Fibroblast of lung (primary cell): ENCODE results near the gene GAB2. TPM values are rescaled to one million over a fixed set of nuclear protein-coding genes. Genes with fewer than 3 reads are reported as not detected.
A peak's percentile ranks its signal among the peaks of the same experiment; 100 is the strongest.

Experiments used
- DNase-seq, 2 donors: peaks; one replicate each; pipeline versions ENCODE4 v3.0.0 to v3.0.0-alpha.2; 2010; ENCODE audit warnings: low read depth in 2 of 2
- H2AFZ ChIP-seq: 2 replicates; pipeline ENCODE4 v1.5.1; 2012; ENCODE audit warnings: low read length, control low read depth, inconsistent platforms
- H3K27ac ChIP-seq: 2 replicates; pipeline ENCODE4 v1.5.1; 2011; ENCODE audit warnings: low read length, control low read depth; ENCODE audit not compliant: insufficient read depth
- H3K27me3 ChIP-seq: 2 replicates; pipeline ENCODE4 v1.5.1; 2011; ENCODE audit warnings: mild to moderate bottlenecking, low read length; ENCODE audit not compliant: control insufficient read depth, insufficient read depth
- H3K36me3 ChIP-seq: 2 replicates; pipeline ENCODE4 v1.5.1; 2011; ENCODE audit warnings: low read length; ENCODE audit not compliant: control insufficient read depth, insufficient read depth
- H3K4me1 ChIP-seq: 2 replicates; pipeline ENCODE4 v1.5.1; 2011; ENCODE audit warnings: low read length; ENCODE audit not compliant: control insufficient read depth, insufficient read depth; ENCODE audit errors: extremely low read depth
- H3K4me2 ChIP-seq: 2 replicates; pipeline ENCODE4 v1.5.1; 2011; ENCODE audit warnings: low read length, control low read depth; ENCODE audit not compliant: insufficient read depth; ENCODE audit errors: extremely low read depth
- H3K4me3 ChIP-seq, 4 experiments: fragments of 200-600 bp in 1 of 4; sonication (generic) in 1 of 4; replicated peaks in 1 of 4; 2 replicates each; pipeline ENCODE4 v1.5.1; 2011 to 2016; ENCODE audit warnings: low read length in 4 of 4, low read depth in 3 of 4, mild to moderate bottlenecking in 3 of 4, control low read depth in 2 of 4, inconsistent platforms in 1 of 4, mixed read lengths in 1 of 4; ENCODE audit not compliant: insufficient read depth in 1 of 4; ENCODE audit errors: control extremely low read depth in 1 of 4
- H3K79me2 ChIP-seq: 2 replicates; pipeline ENCODE4 v1.5.1; 2012; ENCODE audit warnings: mild to moderate bottlenecking, low read length, inconsistent platforms; ENCODE audit not compliant: control insufficient read depth, insufficient read depth
- H3K9ac ChIP-seq: 2 replicates; pipeline ENCODE4 v1.5.1; 2011; ENCODE audit warnings: mild to moderate bottlenecking, low read length, control low read depth; ENCODE audit not compliant: insufficient read depth
- H3K9me3 ChIP-seq: 2 replicates; pipeline ENCODE4 v1.5.1; 2012; ENCODE audit warnings: low read depth, low read length; ENCODE audit not compliant: control insufficient read depth, insufficient read depth
- H4K20me1 ChIP-seq: 2 replicates; pipeline ENCODE4 v1.5.1; 2011; ENCODE audit warnings: low read length; ENCODE audit not compliant: control insufficient read depth, insufficient read depth; ENCODE audit errors: extremely low read depth
- EZH2 ChIP-seq: IDR thresholded peaks from 2 replicates; pipeline ENCODE4 v1.5.1; 2012; ENCODE audit warnings: low read length, control low read depth, mild to moderate bottlenecking; ENCODE audit errors: missing control alignments
- polyA plus RNA-seq, 2 donors: library from polyadenylated mRNA; depleted of rRNA in 1 of 2; stranded (reverse) in 1 of 2; unstranded in 1 of 2; fragments of >200 nt; gene quantifications; 2 replicates each; pipeline ENCODE4 v1.2.1, GENCODE V29; 2011 to 2012; ENCODE audit warnings: missing spikeins in 1 of 2
- total RNA-seq: library from RNA; depleted of rRNA; stranded (reverse); fragments of >200 nt; gene quantifications from 2 replicates; pipeline ENCODE4 v1.2.1, GENCODE V29; 2014
- TF ChIP-seq, protein P1 (sequence below), 2 donors: IDR thresholded peaks in 1 of 2; conservative IDR thresholded peaks in 1 of 2; 1 replicate in 1 of 2; 2 replicates in 1 of 2; pipeline ENCODE4 v1.5.1; 2011 to 2012; ENCODE audit warnings: low read length in 2 of 2, control low read depth in 1 of 2, inconsistent platforms in 1 of 2, low read depth in 1 of 2, mild to moderate bottlenecking in 1 of 2

Gene GAB2
- total and polyA plus RNA-seq, 2 donors (not counting 1 experiment from before 2014, with no cell fraction given) = 7.1 to 14.0 TPM

DNA sequence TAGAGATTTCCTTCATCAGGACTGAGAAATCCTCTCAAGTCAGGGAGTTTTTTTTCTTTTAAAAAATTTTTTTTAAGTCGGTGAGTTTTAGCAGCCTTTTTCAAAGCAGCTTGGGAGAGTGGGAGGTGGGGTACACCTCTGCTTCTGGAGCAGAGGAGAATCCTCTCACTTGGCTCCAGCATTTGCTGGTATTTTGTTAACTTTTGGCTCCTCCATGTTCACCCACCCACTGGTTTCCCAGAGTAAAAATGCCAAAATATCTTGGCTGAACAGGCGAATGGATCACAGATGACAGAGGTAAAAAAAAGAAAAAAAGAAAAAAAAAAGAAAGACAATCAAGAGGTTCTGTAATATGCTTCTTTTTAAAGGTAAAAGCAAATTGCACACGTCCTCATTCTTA lies 68.0 kb downstream of the GAB2 start:
- peaks cover 19% of the 10 kb centered on the region for H3K4me1 ChIP-seq
- H3K36me3 ChIP-seq = no peaks in the 10 kb centered on the region
- DNase-seq = peak; percentile 10 to 42
- peak overlapping the region; percentile 96 for H3K4me2 ChIP-seq
- no peaks in the 10 kb centered on the region for H3K27me3 ChIP-seq
- H3K4me3 ChIP-seq = peak overlapping the region; percentile 4 to 38 (median 28)
- TF ChIP-seq, protein P1, sequence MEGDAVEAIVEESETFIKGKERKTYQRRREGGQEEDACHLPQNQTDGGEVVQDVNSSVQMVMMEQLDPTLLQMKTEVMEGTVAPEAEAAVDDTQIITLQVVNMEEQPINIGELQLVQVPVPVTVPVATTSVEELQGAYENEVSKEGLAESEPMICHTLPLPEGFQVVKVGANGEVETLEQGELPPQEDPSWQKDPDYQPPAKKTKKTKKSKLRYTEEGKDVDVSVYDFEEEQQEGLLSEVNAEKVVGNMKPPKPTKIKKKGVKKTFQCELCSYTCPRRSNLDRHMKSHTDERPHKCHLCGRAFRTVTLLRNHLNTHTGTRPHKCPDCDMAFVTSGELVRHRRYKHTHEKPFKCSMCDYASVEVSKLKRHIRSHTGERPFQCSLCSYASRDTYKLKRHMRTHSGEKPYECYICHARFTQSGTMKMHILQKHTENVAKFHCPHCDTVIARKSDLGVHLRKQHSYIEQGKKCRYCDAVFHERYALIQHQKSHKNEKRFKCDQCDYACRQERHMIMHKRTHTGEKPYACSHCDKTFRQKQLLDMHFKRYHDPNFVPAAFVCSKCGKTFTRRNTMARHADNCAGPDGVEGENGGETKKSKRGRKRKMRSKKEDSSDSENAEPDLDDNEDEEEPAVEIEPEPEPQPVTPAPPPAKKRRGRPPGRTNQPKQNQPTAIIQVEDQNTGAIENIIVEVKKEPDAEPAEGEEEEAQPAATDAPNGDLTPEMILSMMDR (conservative IDR thresholded peaks at IDR 0.05 in 1 of 2, IDR thresholded peaks at IDR 0.05 in 1 of 2; ENCODE audit: low read depth in 1 of 2, low read length in 2 of 2) = no peak
- TF ChIP-seq EZH2 = no peak
- H3K79me2 ChIP-seq = peaks cover 5% of the 10 kb centered on the region
- H3K9me3 ChIP-seq = no peaks in the 10 kb centered on the region
- peak overlapping the region; percentile 5 for H2AFZ ChIP-seq
- H3K9ac ChIP-seq = peak overlapping the region; percentile 57
- H4K20me1 ChIP-seq = no peaks in the 10 kb centered on the region
- peak overlapping the region; percentile 67 for H3K27ac ChIP-seq

DNA sequence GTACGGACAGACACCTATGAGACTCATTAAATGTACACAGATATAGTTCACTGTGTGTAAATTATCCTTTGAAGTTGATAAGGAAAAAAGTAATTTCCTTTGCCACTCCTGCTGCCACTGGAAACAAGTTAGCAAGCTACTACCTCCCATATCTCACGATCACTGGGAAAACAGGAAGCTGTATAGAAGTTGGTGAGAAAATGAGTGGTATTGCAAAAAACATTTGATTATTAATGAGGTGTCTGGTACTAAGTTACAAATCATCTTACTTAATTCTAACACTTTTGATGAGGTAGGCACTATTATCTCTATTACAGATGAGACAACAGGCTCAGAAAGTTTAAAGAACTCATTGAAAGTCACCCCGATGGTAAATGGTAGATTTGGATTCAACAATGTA lies 68.5 kb downstream of the GAB2 start:
- no peak for TF ChIP-seq EZH2
- TF ChIP-seq, protein P1 (conservative IDR thresholded peaks at IDR 0.05 in 1 of 2, IDR thresholded peaks at IDR 0.05 in 1 of 2; ENCODE audit: low read depth in 1 of 2, low read length in 2 of 2) = no peak
- no peaks in the 10 kb centered on the region for H3K27me3 ChIP-seq
- H3K36me3 ChIP-seq = no peaks in the 10 kb centered on the region
- no peak overlapping the region for H3K4me3 ChIP-seq
- no peak overlapping the region for H3K9ac ChIP-seq
- H3K4me2 ChIP-seq = peak overlapping the region; percentile 96
- no peaks in the 10 kb centered on the region for H3K9me3 ChIP-seq
- no peak overlapping the region for H2AFZ ChIP-seq
- H3K4me1 ChIP-seq = peaks cover 19% of the 10 kb centered on the region
- peaks cover 5% of the 10 kb centered on the region for H3K79me2 ChIP-seq
- DNase-seq = peak in 1 of 2 donors; percentile 14
- no peaks in the 10 kb centered on the region for H4K20me1 ChIP-seq
- H3K27ac ChIP-seq = peak overlapping the region; percentile 67

DNA sequence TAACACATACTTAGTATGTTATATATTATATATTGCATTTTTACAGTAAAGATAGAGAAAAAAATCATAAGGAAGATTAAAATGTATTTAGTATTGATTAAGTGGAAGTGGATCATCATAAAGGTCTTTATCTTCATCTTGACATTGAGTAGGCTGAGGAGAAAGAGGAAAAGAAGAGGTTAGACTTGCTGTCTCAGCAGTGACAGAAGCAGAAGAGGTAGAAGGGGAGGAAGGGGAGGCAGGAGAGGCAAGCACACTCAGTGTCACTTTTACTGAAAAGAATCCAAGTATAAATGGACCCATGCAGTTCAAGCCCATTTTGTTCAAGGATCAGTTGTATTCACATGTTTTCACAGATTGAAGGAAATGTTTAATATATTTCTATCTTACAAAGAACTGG lies 69.7 kb downstream of the GAB2 start:
- Histone ChIP-seq H3K4me2 (no peak overlapping the region), H3K27me3 (no peaks in the 10 kb centered on the region), H3K4me3 (no peak overlapping the region), H2AFZ (no peak overlapping the region), H3K27ac (no peak overlapping the region), H3K9me3 (no peaks in the 10 kb centered on the region), H4K20me1 (no peaks in the 10 kb centered on the region), H3K9ac (no peak overlapping the region), H3K36me3 (no peaks in the 10 kb centered on the region), H3K4me1 (peaks cover 19% of the 10 kb centered on the region), H3K79me2 (peaks cover 5% of the 10 kb centered on the region)
- no peak for TF ChIP-seq EZH2
- TF ChIP-seq, protein P1 (conservative IDR thresholded peaks at IDR 0.05 in 1 of 2, IDR thresholded peaks at IDR 0.05 in 1 of 2; ENCODE audit: low read depth in 1 of 2, low read length in 2 of 2) = no peak
- no peak for DNase-seq
